ENCODE measurements around the gene ADGRL1. TPM values are rescaled to one million over a fixed set of nuclear protein-coding genes. Genes with fewer than 3 reads are reported as not detected.
"Not testable (repeated sequence)": the region's sequence is repeated elsewhere in the genome, so short reads cannot be mapped to it uniquely, and the experiment has no call there.

ADGRL1 gene
- total RNA-seq, 1 donor from 2014 or later: 26.0 TPM

DNA sequence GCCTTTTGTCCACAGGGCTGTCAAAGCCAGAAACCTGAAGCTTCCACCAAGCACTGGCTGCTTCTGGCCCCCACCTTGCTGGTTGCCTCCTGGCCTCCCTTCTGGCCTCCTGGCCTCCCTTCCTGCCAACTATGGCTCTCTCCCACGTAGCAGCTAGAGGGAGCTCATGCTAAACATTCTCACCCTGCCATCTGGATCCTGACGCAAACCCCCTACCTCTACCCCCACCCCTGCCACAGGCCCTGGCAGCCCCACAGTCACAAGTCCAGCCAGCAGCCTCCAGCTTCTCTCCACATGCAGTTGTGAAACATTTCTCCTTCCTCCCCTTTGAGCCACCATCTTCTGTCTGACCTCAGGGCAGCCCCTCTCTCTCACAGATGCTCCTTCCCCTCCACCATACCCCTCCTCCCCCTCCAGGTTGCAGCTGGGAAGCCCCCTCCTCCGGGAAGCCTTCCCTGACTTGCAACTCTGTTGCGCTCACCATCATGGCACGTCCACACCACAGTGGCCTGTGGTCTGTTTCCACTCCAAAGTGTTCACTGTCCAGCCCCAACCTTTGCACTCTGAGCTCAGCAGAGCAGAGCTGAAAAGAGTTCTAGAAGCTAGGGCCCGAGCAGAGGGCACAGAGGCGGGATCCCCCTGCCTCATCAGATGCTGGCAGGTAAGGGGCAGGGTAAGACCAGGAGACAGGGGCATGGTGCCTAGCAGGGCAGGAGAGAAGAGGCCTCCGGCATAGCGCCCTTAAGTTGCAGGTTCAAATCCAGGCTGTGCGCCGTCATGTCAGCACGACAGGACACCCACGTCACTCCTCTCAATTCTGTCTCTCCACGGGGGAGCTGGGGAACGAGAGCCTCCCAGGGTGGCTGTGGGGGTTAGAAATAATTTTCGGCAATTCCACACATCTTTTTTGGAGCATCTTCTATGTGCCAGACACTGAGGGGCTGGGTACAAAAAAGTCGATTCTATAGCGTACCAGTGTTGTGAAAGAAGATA, 7.3 kb downstream of the ADGRL1 start:
- Histone ChIP-seq H3K4me3 (no peak overlapping the region), H3K27ac (no peak overlapping the region), H3K9me3 (no peaks in the 10 kb centered on the region), H3K4me1 (no peaks in the 10 kb centered on the region), H3K36me3 (no peaks in the 10 kb centered on the region), H3K27me3 (no peaks in the 10 kb centered on the region)
- DNase-seq (ENCODE audit: low spot score in 2 of 2): no peak
- TF ChIP-seq, protein P1, sequence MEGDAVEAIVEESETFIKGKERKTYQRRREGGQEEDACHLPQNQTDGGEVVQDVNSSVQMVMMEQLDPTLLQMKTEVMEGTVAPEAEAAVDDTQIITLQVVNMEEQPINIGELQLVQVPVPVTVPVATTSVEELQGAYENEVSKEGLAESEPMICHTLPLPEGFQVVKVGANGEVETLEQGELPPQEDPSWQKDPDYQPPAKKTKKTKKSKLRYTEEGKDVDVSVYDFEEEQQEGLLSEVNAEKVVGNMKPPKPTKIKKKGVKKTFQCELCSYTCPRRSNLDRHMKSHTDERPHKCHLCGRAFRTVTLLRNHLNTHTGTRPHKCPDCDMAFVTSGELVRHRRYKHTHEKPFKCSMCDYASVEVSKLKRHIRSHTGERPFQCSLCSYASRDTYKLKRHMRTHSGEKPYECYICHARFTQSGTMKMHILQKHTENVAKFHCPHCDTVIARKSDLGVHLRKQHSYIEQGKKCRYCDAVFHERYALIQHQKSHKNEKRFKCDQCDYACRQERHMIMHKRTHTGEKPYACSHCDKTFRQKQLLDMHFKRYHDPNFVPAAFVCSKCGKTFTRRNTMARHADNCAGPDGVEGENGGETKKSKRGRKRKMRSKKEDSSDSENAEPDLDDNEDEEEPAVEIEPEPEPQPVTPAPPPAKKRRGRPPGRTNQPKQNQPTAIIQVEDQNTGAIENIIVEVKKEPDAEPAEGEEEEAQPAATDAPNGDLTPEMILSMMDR (IDR thresholded peaks at IDR 0.05): no peak
- intact Hi-C loops (cut with DNase I): no loop called here

DNA sequence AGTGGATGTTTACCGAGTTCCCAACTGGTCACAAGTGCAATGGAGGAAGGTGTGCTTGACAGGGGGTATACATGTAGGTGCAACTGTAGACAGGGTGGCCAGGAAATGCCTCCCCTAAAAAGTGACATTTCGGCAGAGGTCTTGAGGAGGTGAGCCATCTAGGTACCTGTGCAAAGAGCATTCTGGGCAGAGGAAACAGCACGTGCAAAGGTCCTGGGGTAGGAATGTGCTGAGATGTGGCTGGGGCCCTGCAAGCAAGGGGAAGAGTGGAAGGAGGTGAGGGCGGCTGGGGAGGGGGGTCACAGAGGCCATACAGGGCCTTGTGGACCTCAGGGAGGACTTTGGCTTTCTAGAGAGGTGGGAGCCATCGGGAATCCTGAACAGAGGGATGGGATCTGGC, 8.1 kb downstream of the ADGRL1 start:
- TF ChIP-seq, protein P1 (IDR thresholded peaks at IDR 0.05): no peak
- Histone ChIP-seq H3K27ac (no peak overlapping the region), H3K36me3 (no peaks in the 10 kb centered on the region), H3K9me3 (no peaks in the 10 kb centered on the region), H3K4me1 (no peaks in the 10 kb centered on the region), H3K4me3 (no peak overlapping the region), H3K27me3 (no peaks in the 10 kb centered on the region)
- DNase-seq (ENCODE audit: low spot score in 2 of 2): no peak
- intact Hi-C loops (cut with DNase I): no loop called here

DNA sequence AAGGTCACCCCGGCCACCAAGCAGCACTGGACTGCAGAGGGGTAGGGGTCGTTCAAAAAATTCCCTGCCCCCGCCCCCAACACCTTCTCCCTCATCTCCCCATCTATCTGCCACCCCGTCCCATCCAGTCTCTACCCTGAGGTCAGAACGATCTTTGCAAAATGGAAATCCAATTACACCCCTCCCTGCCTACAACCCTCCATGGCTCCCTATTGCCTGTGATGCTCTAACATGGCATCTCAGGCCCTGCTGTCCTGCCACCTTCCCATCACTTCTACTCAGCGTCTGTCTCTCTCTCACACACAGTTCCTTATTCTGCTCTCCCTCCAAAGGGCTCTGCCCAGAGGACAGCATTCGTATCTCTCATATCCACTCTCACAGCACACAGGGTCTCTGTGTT, 8.7 kb downstream of the ADGRL1 start:
- H3K4me1 ChIP-seq; H3K4me3 ChIP-seq; intact Hi-C loops (cut with DNase I): not testable (repeated sequence)

DNA sequence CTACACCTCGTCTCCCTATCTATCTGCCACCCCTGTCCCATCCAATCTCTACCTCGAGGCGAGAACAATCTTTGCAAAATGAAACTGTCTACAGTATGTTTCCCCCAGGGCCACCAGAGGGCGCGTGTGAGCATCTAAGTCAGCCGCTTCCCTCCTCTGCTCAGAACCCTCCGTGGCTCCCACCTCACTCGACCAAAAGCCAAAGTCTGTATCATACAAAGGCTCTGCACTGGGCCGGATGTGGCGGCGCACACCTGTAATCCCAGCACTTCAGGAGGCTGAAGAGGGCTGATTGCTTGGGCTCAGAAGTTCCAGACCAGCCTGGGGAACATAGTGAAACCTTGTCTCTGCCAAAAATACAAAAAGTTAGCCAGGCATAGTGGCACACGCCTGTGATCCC, 9.9 kb downstream of the ADGRL1 start:
- not testable (repeated sequence) for H3K27me3 ChIP-seq, H3K4me1 ChIP-seq, H3K4me3 ChIP-seq, H3K27ac ChIP-seq, H3K9me3 ChIP-seq, H3K36me3 ChIP-seq
- TF ChIP-seq, protein P1 (IDR thresholded peaks at IDR 0.05): peak; percentile 55 to 64 (median 61)
- DNase-seq (ENCODE audit: low spot score in 2 of 2): peak in 1 of 2 donors; percentile 71
- intact Hi-C loops (cut with DNase I): loop anchor here (1.0 kb wide), 1 partner anchor 152 kb away; no protein-coding TSS in a partner anchor

More for the DNA sequence above, 8.7 kb downstream of the ADGRL1 start:
- H3K27ac ChIP-seq; DNase-seq (ENCODE audit: low spot score in 2 of 2); H3K27me3 ChIP-seq; H3K36me3 ChIP-seq; H3K9me3 ChIP-seq: not testable (repeated sequence)

DNA sequence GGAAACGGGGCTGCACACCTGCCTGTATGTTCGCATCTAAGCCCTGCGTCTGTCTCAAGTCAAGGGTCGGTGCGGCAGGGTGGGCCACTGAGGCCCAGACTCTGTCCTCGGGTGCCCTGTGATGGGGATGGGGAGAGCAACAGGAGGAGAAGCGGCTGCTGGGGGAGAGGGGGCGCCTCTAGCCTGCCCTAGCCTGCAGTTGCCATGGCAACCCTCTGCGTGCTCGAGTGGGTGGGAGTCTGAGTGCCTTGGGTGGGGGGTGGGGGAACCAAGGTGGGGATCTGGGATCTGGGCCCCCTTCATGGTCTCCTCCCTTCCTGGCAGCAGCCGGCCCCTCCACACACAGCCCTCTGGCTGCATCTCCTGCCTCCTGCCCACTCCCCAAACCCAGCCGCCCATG, 10.8 kb downstream of the ADGRL1 start:
- H3K27ac ChIP-seq; intact Hi-C loops (cut with DNase I); H3K36me3 ChIP-seq; DNase-seq (ENCODE audit: low spot score in 2 of 2); H3K9me3 ChIP-seq; H3K27me3 ChIP-seq; H3K4me1 ChIP-seq; H3K4me3 ChIP-seq: not testable (repeated sequence)

DNA sequence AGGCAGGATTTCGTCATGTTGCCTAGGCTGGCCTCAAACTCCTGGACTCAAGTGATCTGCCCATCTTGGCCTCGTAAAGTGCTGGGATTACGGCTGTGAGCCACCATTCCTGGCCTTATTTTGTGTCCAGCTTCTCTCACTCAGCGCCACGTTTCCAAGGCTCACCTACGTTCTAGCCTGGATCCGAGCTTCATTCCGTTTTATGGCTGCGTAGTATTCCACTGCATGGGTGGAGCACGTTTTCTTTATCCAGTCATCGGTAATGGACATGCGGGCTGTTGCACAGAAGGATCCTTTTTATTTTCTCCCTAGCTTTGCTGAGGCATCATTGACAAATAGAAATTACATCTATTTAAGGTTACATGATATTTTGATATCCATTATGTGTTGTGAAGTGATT, 16.6 kb downstream of the ADGRL1 start:
- DNase-seq (ENCODE audit: low spot score in 2 of 2): no peak
- intact Hi-C loops (cut with DNase I): no loop called here
- Histone ChIP-seq H3K27me3 (no peaks in the 10 kb centered on the region), H3K4me1 (no peaks in the 10 kb centered on the region), H3K9me3 (no peaks in the 10 kb centered on the region), H3K27ac (no peak overlapping the region), H3K4me3 (no peak overlapping the region), H3K36me3 (no peaks in the 10 kb centered on the region)
- TF ChIP-seq, protein P1 (IDR thresholded peaks at IDR 0.05): no peak

DNA sequence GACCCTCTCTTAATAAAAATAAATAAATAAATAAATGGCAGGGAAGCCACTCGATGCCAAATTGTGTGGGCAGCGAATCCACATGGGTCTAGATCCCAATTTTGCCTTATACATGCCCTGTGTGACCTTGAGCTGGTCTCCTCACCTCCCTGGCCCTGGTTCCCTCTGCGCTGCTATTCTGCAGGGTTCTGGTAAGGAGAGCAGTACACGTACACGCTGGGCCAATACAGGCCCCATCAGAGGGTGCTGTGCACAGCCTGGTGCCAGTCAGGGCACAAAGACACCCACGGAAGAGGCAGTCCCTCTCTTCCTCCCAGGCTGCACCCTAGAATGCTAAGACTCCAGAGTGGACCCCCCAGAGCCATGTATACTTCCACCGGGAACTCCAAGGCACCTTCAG, 17.9 kb downstream of the ADGRL1 start:
- H3K27me3 ChIP-seq; H3K4me1 ChIP-seq; H3K9me3 ChIP-seq; DNase-seq (ENCODE audit: low spot score in 2 of 2); H3K4me3 ChIP-seq; H3K36me3 ChIP-seq; H3K27ac ChIP-seq; intact Hi-C loops (cut with DNase I): not testable (repeated sequence)

Data from ascending aorta (tissue), 2 donors.